HepG2 (cell line): ENCODE measurements around the gene TMEM8B.

Experiments used
- AHR ChIP-seq: IDR thresholded peaks from 2 replicates; pipeline ENCODE4 v1.6.1; 2018; ENCODE audit warnings: missing genetic modification reagents, missing compliant biosample characterization
- CBFB ChIP-seq: sonication (generic); formaldehyde crosslinking; IDR thresholded peaks from 2 replicates; pipeline ENCODE4 v1.4.0; 2020; ENCODE audit warnings: missing genetic modification reagents
- KDM1A ChIP-seq: IDR thresholded peaks from 2 replicates; pipeline ENCODE4 v1.6.1; 2016; ENCODE audit warnings: missing compliant biosample characterization
- PHF5A ChIP-seq: IDR thresholded peaks from one replicate; pipeline ENCODE4 v1.6.1; 2018; ENCODE audit warnings: low read depth, missing genetic modification reagents; ENCODE audit not compliant: unreplicated experiment
- YY1 ChIP-seq: IDR thresholded peaks from 2 replicates; pipeline ENCODE4 v1.6.1; 2011; ENCODE audit warnings: low read length, low read depth, moderate library complexity, mild to moderate bottlenecking; ENCODE audit not compliant: insufficient read depth, insufficient replicate concordance
- ZNF275 ChIP-seq: sonication (generic); formaldehyde crosslinking; IDR thresholded peaks from 2 replicates; pipeline ENCODE4 v1.8.0; 2022; ENCODE audit warnings: missing genetic modification reagents, mild to moderate bottlenecking, inconsistent platforms, borderline replicate concordance
- ZNF30 ChIP-seq: sonication (generic); formaldehyde crosslinking; IDR thresholded peaks from 2 replicates; pipeline ENCODE4 v1.5.0; 2020; ENCODE audit warnings: mild to moderate bottlenecking, missing genetic modification reagents

- TF ChIP-seq KDM1A (CRISPR knock-in tag): no peak
- no peak for TF ChIP-seq PHF5A (CRISPR knock-in tag)
- no peak for TF ChIP-seq ZNF30 (CRISPR knock-in tag)
- no peak for TF ChIP-seq YY1
- TF ChIP-seq ZNF275 (CRISPR knock-in tag): no peak
- TF ChIP-seq CBFB (CRISPR knock-in tag): no peak
- TF ChIP-seq AHR (CRISPR knock-in tag): no peak
Measured at GRCh38 chr9:35790385-35791296, 38.4 kb upstream of the TMEM8B start.
